HL-60/S4 treated with phorbol 12-myristate 13-acetate at 8.2 ng/mL for 4 days and 3 days (cell line): Measurements from ENCODE around the gene COG6.

Experiments used
- in situ Hi-C: fragments of 300-500 bp; cut with MboI; formaldehyde crosslinking; loops from 2 replicates; pipeline ENCODE4 v1.15.0; 2022; ENCODE audit warnings: low sequenced_read_pairs

The COG6 gene

DNA sequence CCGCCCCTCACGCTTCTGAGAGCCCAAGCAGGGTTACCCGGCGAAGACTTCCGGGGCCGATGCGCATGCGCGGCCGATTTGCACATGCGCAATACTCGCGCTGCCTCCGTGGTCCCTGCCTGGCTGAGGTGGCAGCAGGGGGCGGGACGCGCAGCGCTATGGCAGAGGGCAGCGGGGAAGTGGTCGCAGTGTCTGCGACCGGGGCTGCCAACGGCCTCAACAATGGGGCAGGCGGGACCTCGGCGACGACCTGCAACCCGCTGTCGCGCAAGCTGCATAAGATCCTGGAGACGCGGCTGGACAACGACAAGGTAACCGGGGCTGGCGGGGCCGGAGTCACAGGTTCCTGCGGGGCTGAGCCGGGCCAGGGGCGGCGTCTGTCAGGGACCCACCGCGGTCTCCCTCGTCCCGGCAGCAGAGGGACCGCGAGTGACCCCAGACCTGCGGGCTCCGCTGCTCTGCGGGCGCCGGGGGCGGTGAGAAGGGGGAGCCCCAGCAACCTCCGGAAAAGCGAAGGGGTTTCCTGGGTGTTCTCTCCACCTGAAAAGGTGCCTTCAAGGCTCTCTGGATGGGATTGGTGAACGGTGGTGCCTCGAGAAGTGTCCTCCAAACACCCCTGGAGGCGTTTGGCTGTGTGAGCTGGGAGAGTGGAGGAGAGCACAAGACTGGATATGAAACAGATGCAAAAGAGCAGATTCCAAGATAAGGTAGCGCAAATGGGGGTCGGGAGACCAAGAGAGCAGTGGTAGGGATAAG is at the start of gene COG6:
COG6 (plus strand) TSS at position 94 of the 756 bp plus-strand sequence; CDS start at position 159, 65 bp downstream.
- in situ Hi-C loops = no loop called here

- in situ Hi-C loops = no loop called here
These were observed 49.7 kb upstream of the COG6 start for GRCh38 chr13:39605677-39606320.

GRCh38 chr13:39607876-39608275 is 47.6 kb upstream of the COG6 start:
- in situ Hi-C loops = no loop called here

GRCh38 chr13:39612023-39612637 is 43.3 kb upstream of the COG6 start:
- in situ Hi-C loops = no loop called here

GRCh38 chr13:39616087-39616694 is 39.3 kb upstream of the COG6 start:
- in situ Hi-C loops = no loop called here

GRCh38 chr13:39618561-39618960 is 36.9 kb upstream of the COG6 start:
- in situ Hi-C loops = no loop called here

DNA sequence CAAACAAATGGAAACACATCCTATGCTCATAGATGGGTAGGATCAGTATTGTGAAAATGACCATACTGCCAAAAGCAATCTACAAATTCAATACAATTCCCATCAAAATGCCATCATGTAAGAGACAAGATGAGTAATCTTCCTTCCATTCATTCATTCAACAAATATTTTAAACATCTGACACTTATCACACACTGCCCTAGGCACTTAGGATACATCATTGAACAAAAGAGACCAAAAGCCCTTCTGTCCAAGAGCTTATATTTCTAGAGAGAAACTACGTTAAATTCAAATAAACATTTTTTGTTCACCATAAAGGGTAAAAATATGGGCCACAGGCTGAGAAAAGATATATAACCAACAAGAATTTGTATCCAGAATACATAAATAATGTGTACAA is 32.0 kb upstream of the COG6 start:
- in situ Hi-C loops = no loop called here

DNA sequence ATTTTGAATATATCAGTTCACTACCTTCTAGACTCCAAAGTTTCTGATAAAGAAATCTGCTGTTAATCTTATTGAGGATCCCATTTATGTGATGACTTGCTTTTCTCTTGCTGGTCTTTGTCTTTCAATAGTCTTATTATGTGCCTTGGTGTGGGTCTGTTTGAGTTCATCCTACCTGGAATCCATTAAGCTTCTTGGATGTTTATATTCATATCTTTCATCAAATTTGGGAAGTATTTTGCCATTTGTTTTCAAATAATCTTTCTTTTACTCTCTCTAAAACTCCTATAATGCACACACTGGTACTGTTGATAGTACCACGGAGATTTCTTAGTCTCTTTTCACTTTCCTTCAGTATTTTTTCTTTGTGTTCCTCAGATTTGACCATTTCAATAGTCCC is 24.2 kb upstream of the COG6 start:
- in situ Hi-C loops = no loop called here

GRCh38 chr13:39632994-39633393 is 22.5 kb upstream of the COG6 start:
- in situ Hi-C loops = no loop called here

DNA sequence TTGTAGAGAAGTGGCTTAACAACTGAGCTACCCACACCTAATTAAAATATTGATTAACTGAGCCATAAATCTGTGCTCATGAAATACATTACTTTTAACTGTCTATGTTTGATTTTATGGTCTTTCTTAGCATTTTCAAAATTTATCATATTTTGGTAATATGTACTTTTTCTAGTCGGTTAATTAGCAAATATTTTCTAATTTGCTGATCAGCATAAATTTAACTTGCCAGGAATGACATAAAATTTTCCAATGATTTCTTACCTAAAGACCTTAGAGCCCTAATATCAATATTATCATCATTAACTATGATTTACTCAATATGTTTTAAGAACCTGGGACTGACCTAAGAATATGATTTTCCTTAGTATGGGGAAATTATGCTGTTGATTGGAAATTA is 19.9 kb upstream of the COG6 start:
- in situ Hi-C loops = no loop called here

DNA sequence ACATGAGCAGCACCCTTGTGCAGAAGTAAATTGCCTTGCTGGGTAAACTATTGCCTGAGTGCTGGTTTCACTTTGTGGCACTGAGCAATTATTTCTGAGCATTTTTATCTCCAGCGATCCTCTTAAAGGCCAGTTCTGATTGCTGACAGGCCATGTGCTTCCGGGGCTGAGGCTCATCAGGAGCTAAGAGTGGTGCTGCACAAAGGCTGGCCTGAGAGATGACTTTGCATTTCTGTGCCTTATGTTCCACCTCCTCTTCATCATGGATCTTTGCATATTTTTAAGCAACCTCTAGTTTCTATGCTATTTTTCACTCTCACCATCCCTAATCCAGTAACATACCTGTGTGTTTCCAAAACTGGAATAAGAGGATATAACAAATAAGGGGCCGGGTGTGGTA is 17.6 kb upstream of the COG6 start:
- in situ Hi-C loops = no loop called here

DNA sequence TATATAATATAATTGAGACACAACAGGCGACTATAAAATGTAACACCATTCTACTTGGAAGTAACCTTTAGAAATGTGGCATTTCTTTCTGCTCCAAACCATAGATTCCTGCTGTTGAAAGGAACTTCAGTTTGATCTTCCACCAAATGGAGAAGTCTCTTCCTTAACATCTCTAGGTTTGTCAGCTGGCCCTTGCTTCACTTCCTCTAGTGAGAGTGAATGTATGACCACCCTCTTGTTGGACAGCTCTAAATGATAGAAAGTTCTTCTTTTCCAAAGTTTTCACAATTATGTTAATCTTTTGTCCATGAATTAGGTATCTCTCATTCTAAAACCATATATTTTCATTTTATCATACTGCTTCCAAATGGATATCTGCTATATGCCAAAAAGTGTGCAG is 13.8 kb upstream of the COG6 start:
- in situ Hi-C loops = no loop called here

GRCh38 chr13:39646122-39646521 is 9.3 kb upstream of the COG6 start:
- in situ Hi-C loops = no loop called here

GRCh38 chr13:39655041-39655568 is 357 bp upstream of the COG6 start:
- in situ Hi-C loops = no loop called here

- in situ Hi-C loops = no loop called here
These were observed 839 bp downstream of the COG6 start for GRCh38 chr13:39656325-39656677.

DNA sequence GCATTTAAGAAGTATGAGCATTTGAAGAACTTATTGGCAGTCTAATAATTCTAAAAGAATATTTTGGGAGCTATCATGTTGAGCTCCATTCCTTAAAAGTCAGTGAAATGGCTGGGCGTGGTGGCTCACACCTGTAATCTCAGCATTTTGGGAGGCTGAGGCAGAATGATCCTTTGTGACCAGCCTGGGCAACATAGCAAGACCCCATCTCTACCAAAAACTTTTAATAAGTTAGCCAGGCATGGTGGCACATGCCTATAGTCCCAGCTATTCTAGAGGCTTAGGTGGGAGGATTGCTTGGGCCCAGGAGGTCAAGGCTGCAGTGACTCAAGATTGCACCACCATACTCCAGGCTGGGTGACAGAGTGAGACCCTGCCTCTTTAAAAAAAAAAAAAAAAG is 8.0 kb downstream of the COG6 start:
- in situ Hi-C loops = no loop called here

GRCh38 chr13:39663958-39664357 is 8.5 kb downstream of the COG6 start:
- in situ Hi-C loops = no loop called here

DNA sequence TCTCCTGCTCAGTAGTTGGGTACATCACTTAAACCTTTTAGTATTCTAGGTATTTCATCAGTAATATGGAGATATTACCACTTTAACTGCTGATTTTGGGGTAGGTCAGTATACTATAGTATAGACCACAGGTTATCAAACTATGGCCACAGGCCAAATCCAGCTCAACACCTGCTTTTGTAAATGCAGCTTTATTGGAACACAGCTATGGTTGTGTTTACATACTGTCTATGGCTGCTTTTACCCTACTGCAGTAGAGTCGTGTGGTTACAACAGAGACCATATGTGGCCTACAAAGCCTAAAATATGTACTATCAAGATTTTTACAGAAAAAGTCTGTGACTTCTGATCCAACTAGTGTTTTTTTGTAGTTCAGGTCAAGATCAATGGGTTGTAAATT is 10.3 kb downstream of the COG6 start:
- in situ Hi-C loops = no loop called here

DNA sequence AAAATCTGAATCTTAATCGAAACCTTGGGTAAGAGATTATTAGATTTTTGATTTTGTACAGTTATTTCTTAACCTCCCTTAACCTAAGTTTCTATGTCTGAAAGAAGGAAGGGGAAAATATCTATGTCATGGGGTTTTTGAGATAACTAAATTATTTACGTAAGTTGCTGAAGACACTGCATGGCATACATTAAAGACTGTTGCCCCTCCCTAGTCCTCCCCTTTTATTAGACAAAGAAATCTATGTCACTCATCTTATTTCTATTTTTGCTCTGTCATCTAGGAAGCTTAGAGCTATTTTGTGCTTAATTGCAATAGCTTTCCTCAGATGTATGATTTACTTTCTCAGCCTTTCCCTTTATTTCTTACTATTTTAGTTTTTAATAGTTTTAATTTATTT is 15.0 kb downstream of the COG6 start:
- in situ Hi-C loops = no loop called here

DNA sequence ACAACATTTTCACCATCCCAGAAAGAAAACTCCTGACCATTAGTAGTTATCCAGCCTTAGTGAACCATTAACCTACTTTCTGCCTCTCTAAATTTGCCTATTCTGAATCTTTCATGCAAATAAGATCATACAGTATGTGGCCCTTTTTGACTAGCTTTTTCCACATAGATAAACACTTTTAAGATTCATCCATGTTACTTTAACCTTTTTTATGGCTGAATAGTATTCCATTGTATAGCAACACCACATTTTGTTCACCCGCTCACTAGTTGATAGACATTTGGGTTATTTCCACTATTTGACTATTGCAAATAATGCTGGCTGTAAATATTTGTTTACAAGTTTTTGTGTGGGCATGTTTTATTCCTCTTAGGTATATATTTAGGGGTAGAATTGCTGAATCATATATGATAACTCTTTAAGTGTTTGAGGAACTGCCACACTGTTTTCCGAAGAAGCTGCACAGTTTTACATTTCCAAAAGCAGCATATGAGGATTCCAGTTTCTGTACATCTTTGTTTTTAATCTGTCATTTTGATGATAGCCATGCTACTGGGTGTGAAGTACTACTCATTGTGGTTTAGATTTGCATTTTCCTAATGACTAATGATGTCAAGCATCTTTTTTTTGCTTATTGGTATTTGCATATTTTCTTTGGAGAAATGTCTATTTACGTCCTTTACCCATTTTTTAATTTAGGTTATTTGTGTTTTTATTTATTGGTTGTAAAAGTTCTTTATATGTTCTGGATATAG is 17.1 kb downstream of the COG6 start:
- in situ Hi-C loops = no loop called here

GRCh38 chr13:39675904-39676303 is 20.4 kb downstream of the COG6 start:
- in situ Hi-C loops = no loop called here
